Neuronal stem cell (in vitro differentiated cells): ENCODE results near the gene PDE6A.

Experiments
- DNase-seq: peaks from one replicate; pipeline ENCODE4 v3.0.0-alpha.2; 2013; ENCODE audit warnings: low spot score
- H2AFZ ChIP-seq: one replicate; pipeline ENCODE4 v1.6.1; 2013; ENCODE audit warnings: mild to moderate bottlenecking, low read length, inconsistent platforms
- H2AK5ac ChIP-seq: 2 replicates; pipeline ENCODE4 v1.6.1; 2013; ENCODE audit warnings: low read depth, mild to moderate bottlenecking, inconsistent platforms, low read length, moderate library complexity, mixed read lengths
- H2BK120ac ChIP-seq: 2 replicates; pipeline ENCODE4 v1.6.1; 2013; ENCODE audit warnings: low read depth, mild to moderate bottlenecking, inconsistent platforms, low read length, moderate library complexity, mixed read lengths
- H2BK12ac ChIP-seq: one replicate; pipeline ENCODE4 v1.6.1; 2013; ENCODE audit warnings: low read length, inconsistent platforms
- H2BK15ac ChIP-seq: 2 replicates; pipeline ENCODE4 v1.6.1; 2013; ENCODE audit warnings: mild to moderate bottlenecking, low read length, inconsistent platforms, mixed read lengths
- H2BK5ac ChIP-seq: one replicate; pipeline ENCODE4 v1.6.1; 2013; ENCODE audit warnings: inconsistent platforms, mild to moderate bottlenecking, low read length, moderate library complexity
- H3K14ac ChIP-seq: one replicate; pipeline ENCODE4 v1.6.1; 2013; ENCODE audit warnings: low read length, inconsistent platforms
- H3K18ac ChIP-seq: 2 replicates; pipeline ENCODE4 v1.6.1; 2013; ENCODE audit warnings: low read length, inconsistent platforms
- H3K23ac ChIP-seq: 2 replicates; pipeline ENCODE4 v1.6.1; 2013; ENCODE audit warnings: low read depth, mild to moderate bottlenecking, mixed read lengths, low read length, inconsistent platforms; ENCODE audit not compliant: poor library complexity
- H3K27ac ChIP-seq: replicated peaks from 3 replicates; pipeline ENCODE4 v1.5.1; 2013; ENCODE audit warnings: low read length, inconsistent platforms
- H3K27me3 ChIP-seq, 3 experiments: 2 replicates each; pipeline ENCODE4 v1.6.1; 2013; ENCODE audit warnings: low read length in 3 of 3, mild to moderate bottlenecking in 2 of 3, inconsistent platforms in 1 of 3, low read depth in 1 of 3, mixed read lengths in 1 of 3, moderate library complexity in 1 of 3; ENCODE audit not compliant: control insufficient read depth in 3 of 3, insufficient read depth in 3 of 3
- H3K36me3 ChIP-seq, 2 donors: replicated peaks in 1 of 2; 2 replicates each; pipeline ENCODE4 v1.6.1; 2013; ENCODE audit warnings: low read length in 2 of 2; ENCODE audit not compliant: control insufficient read depth in 2 of 2, insufficient read depth in 2 of 2
- H3K4ac ChIP-seq: 2 replicates; pipeline ENCODE4 v1.6.1; 2013; ENCODE audit warnings: inconsistent platforms, mild to moderate bottlenecking, low read length, moderate library complexity
- H3K4me1 ChIP-seq, 2 donors: 1 replicate in 1 of 2; 2 replicates in 1 of 2; pipeline ENCODE4 v1.6.1; 2013; ENCODE audit warnings: low read length in 2 of 2, low read depth in 1 of 2; ENCODE audit not compliant: control insufficient read depth in 2 of 2, insufficient read depth in 1 of 2
- H3K4me2 ChIP-seq: one replicate; pipeline ENCODE4 v1.6.1; 2013; ENCODE audit warnings: mild to moderate bottlenecking, low read length, inconsistent platforms; ENCODE audit not compliant: insufficient read depth, poor library complexity, severe bottlenecking
- H3K4me3 ChIP-seq, 2 donors: 2 replicates each; pipeline ENCODE4 v1.5.1; 2013; ENCODE audit warnings: low read length in 2 of 2, mild to moderate bottlenecking in 2 of 2, inconsistent platforms in 1 of 2, moderate library complexity in 1 of 2
- H3K79me1 ChIP-seq: one replicate; pipeline ENCODE4 v1.6.1; 2013; ENCODE audit warnings: low read depth, mild to moderate bottlenecking, inconsistent platforms, low read length, moderate library complexity
- H3K9ac ChIP-seq: one replicate; pipeline ENCODE4 v1.6.1; 2013; ENCODE audit warnings: mild to moderate bottlenecking, low read depth, low read length, inconsistent platforms; ENCODE audit not compliant: poor library complexity
- H3K9me3 ChIP-seq, 2 donors: replicated peaks in 1 of 2; 2 replicates each; pipeline versions ENCODE3 to v1.6.1; 2013; ENCODE audit warnings: low read length in 2 of 2, mild to moderate bottlenecking in 2 of 2, inconsistent platforms in 1 of 2, low read depth in 1 of 2, mixed read lengths in 1 of 2, moderate library complexity in 1 of 2; ENCODE audit not compliant: control insufficient read depth in 2 of 2, insufficient read depth in 1 of 2
- H4K8ac ChIP-seq: one replicate; pipeline ENCODE4 v1.6.1; 2013; ENCODE audit warnings: low read depth, mild to moderate bottlenecking, inconsistent platforms, low read length, moderate library complexity
- H4K91ac ChIP-seq: one replicate; pipeline ENCODE4 v1.6.1; 2013; ENCODE audit warnings: low read length, low read depth, mild to moderate bottlenecking, inconsistent platforms; ENCODE audit not compliant: poor library complexity
- WGBS, 2 donors: extraction: QIAGEN DNeasy Blood & Tissue Kit; methylation state at CpG; one replicate each; pipeline ENCODE4 v1.1.7; 2013; ENCODE audit warnings: missing lambda C conversion rate in 2 of 2, mixed read lengths in 1 of 2; ENCODE audit not compliant: insufficient read length in 2 of 2, insufficient replicate concordance in 1 of 2; ENCODE audit errors: extremely low coverage in 2 of 2; 5-methylcytosine and 5-hydroxymethylcytosine counted together

Gene PDE6A

DNA sequence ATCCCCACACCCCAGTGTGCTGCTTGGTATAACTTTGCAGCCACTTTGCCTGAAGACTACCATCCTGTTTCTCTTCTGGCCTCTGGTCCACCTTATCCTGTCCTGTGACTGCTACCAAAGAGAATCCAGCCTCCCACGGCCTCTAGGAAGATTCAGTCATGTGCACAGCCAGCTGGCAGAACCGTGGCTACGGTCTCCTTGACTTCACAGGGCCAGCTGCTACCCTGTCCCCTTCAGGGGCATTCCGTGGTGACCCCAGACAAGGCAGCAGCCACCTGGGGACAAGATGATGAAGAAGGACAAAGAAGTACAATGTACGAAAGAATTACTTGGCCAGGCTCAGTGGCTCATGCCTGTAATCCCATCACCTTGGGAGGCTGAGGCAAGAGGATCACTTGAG, 98.6 kb downstream of the PDE6A start:
- no peak overlapping the region for H2AFZ ChIP-seq
- no peaks in the 10 kb centered on the region for H3K27me3 ChIP-seq
- no peaks in the 10 kb centered on the region for H3K9me3 ChIP-seq
- H3K4me2 ChIP-seq = no peak overlapping the region
- H3K9ac ChIP-seq = no peak overlapping the region
- H3K4ac ChIP-seq = no peak overlapping the region
- no peak for DNase-seq
- no peak overlapping the region for H3K18ac ChIP-seq
- H3K23ac ChIP-seq = no peak overlapping the region
- no peak overlapping the region for H2BK120ac ChIP-seq
- peak overlapping the region in 1 of 2 donors; percentile 20 for H3K4me3 ChIP-seq
- H4K91ac ChIP-seq = no peak overlapping the region
- H2BK15ac ChIP-seq = no peak overlapping the region
- no peak overlapping the region for H3K27ac ChIP-seq
- no peak overlapping the region for H2AK5ac ChIP-seq
- no peaks in the 10 kb centered on the region for H3K36me3 ChIP-seq
- H3K4me1 ChIP-seq = peaks cover 3 to 11% of the 10 kb centered on the region in 2 donors
- no peak overlapping the region for H4K8ac ChIP-seq
- WGBS, 2 donors = no CpG with 5 or more reads among the region's 5 CpGs
- no peak overlapping the region for H2BK12ac ChIP-seq
- no peaks in the 10 kb centered on the region for H3K79me1 ChIP-seq
- no peak overlapping the region for H3K14ac ChIP-seq
- H2BK5ac ChIP-seq = no peak overlapping the region

DNA sequence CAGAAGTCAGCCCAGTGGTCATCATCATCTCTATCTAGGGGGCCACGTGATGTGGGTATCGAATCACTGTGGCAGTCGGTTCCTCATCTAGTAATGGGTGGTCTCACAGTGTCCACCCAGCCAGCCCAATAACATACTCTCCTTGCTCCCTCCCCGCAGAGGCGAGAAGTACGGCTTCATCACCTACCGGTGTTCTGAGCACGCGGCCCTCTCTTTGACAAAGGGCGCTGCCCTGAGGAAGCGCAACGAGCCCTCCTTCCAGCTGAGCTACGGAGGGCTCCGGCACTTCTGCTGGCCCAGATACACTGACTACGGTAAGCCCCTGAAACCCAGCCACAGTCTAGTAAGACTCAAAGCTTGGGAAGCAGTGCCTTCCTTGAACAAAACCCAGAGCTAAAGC, 99.0 kb downstream of the PDE6A start:
- no CpG with 5 or more reads among the region's 15 CpGs for WGBS, 2 donors

DNA sequence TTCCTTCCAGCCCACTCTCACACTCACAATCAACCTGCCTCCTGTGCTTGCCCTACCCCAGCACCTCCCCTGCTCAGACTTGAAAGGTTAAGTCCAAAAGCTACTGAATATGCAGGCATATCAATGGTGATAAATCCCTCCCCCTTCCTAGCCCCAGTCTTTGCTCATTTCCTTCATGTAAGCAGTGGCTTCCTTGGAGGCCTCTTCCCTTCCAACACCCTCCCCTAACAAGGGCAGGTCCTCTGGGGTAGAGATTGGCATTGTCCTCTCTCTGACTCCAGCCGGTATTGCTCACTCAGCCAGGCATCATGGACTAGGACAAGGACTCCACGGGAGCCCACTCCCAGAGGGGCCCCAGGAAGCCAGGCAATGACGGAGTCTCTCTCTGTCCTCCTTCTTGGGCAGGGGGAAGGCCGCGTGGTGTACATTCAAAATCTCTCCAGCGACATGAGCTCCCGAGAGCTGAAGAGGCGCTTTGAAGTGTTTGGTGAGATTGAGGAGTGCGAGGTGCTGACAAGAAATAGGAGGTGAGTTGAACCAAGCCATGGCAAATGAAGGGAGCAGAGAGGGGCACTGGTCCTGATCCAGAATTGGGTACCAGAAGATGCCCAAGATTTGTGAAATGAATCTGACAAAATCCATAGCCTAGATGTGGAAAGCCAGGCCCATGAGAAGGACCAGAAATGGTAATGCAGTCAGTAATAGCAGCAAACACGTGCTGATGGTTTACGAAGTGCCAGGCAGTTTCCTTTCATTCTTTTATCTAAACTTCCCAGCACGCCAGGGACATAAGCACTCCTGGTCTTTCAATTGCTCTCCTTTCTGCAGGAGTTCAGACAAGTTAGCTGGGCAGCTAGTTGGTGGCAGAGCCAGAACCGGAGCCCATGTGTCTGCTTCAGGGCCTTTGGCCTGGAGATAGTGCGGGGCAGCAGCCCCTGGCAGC, 102.5 kb downstream of the PDE6A start:
- Histone ChIP-seq H3K18ac (no peak overlapping the region), H3K9me3 (no peaks in the 10 kb centered on the region), H2AK5ac (no peak overlapping the region), H2BK5ac (no peak overlapping the region), H3K4me3 (no peak overlapping the region), H4K91ac (no peak overlapping the region), H3K23ac (no peak overlapping the region), H3K4ac (no peak overlapping the region), H3K4me1 (peaks cover 10 to 30% of the 10 kb centered on the region in 2 donors), H2BK12ac (no peak overlapping the region), H3K9ac (no peak overlapping the region), H2BK120ac (no peak overlapping the region), H2AFZ (peak overlapping the region; percentile 92), H2BK15ac (no peak overlapping the region), H3K14ac (no peak overlapping the region), H3K27ac (no peak overlapping the region), H3K4me2 (no peak overlapping the region), H3K27me3 (no peaks in the 10 kb centered on the region), H3K79me1 (no peaks in the 10 kb centered on the region), H3K36me3 (no peaks in the 10 kb centered on the region), H4K8ac (no peak overlapping the region)
- no peak for DNase-seq
- no CpG with 5 or more reads among the region's 14 CpGs for WGBS, 2 donors

More for the DNA sequence above, 99.0 kb downstream of the PDE6A start:
- Histone ChIP-seq H3K27me3 (no peaks in the 10 kb centered on the region), H2AK5ac (no peak overlapping the region), H2BK12ac (no peak overlapping the region), H2BK5ac (no peak overlapping the region), H4K8ac (no peak overlapping the region), H3K9ac (no peak overlapping the region), H2BK120ac (no peak overlapping the region), H3K27ac (no peak overlapping the region), H3K36me3 (no peaks in the 10 kb centered on the region), H3K4me1 (peaks cover 5 to 15% of the 10 kb centered on the region in 2 donors), H2BK15ac (no peak overlapping the region), H2AFZ (no peak overlapping the region), H3K4ac (no peak overlapping the region), H3K18ac (no peak overlapping the region), H3K4me2 (no peak overlapping the region), H3K14ac (no peak overlapping the region), H3K4me3 (peak overlapping the region in 1 of 2 donors; percentile 20), H4K91ac (no peak overlapping the region), H3K23ac (no peak overlapping the region), H3K9me3 (no peaks in the 10 kb centered on the region), H3K79me1 (no peaks in the 10 kb centered on the region)
- no peak for DNase-seq

DNA sequence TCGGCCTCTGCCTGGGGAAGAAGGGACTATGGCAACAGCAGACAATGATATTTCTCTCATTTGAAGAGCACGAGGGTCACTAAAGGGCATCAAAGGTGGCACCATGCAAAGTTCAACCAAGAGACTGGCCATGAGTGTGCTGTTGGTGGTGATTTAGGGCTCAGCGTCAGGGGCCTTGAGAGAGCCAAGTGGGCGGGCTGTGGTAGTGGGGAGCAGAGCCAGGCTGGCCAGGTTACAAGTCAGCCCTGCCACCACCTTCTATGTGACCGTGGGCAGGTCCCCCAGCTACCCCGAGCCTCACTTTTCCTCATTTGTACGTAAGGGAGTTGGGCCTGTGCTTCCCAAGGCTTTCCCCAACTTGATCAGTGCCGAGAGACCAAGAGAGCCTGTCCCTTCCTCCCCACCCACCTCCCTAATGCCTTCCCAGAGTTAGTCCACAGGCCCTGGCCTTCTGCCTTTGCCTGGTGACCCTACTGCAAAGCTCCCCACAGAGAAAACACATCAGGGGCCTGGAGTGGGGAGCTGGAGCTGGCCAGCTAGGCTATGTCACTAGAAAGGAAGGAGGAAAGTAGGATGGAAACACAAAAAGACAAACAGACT, 104.3 kb downstream of the PDE6A start:
- Histone ChIP-seq H3K27me3 (no peaks in the 10 kb centered on the region), H3K18ac (peak overlapping the region; percentile 20), H3K4me2 (no peak overlapping the region), H4K8ac (no peak overlapping the region), H2BK5ac (no peak overlapping the region), H2AFZ (peak overlapping the region; percentile 92), H3K9ac (no peak overlapping the region), H4K91ac (no peak overlapping the region), H3K27ac (no peak overlapping the region), H3K4me3 (peak overlapping the region in 1 of 2 donors; percentile 23), H2BK120ac (no peak overlapping the region), H3K14ac (no peak overlapping the region), H2BK12ac (no peak overlapping the region), H2BK15ac (no peak overlapping the region), H3K36me3 (no peaks in the 10 kb centered on the region), H2AK5ac (no peak overlapping the region), H3K4ac (no peak overlapping the region), H3K23ac (no peak overlapping the region), H3K79me1 (no peaks in the 10 kb centered on the region), H3K4me1 (peaks cover 10 to 30% of the 10 kb centered on the region in 2 donors), H3K9me3 (no peaks in the 10 kb centered on the region)
- DNase-seq = no peak
- no CpG with 5 or more reads among the region's 8 CpGs for WGBS, 2 donors
